Lower lobe of right lung (tissue), 2 donors: Measurements from ENCODE around the gene TBL1X. TPM values are rescaled to one million over a fixed set of nuclear protein-coding genes. Genes with fewer than 3 reads are reported as not detected.

Experiments
- ATAC-seq, 2 donors: fragments of 200-7000 bp; cut with Tn5 transposase; one replicate each; pipeline ENCODE4 v1.9.1; 2020 to 2022; ENCODE audit warnings: mild to moderate bottlenecking in 2 of 2, moderate library complexity in 2 of 2
- DNase-seq: peaks from one replicate; pipeline ENCODE4 v3.0.0-alpha.2; 2020
- H3K27ac ChIP-seq: fragments of 200-600 bp; one replicate; pipeline ENCODE4 v1.8.0; 2022
- H3K27me3 ChIP-seq: fragments of 200-600 bp; one replicate; pipeline ENCODE4 v1.8.0; 2022; ENCODE audit warnings: low read depth
- H3K36me3 ChIP-seq: fragments of 200-600 bp; one replicate; pipeline ENCODE4 v1.8.0; 2022; ENCODE audit warnings: mild to moderate bottlenecking
- H3K4me1 ChIP-seq: fragments of 200-600 bp; one replicate; pipeline ENCODE4 v1.8.0; 2022
- H3K4me3 ChIP-seq: fragments of 200-600 bp; one replicate; pipeline ENCODE4 v1.8.0; 2022; ENCODE audit warnings: mild to moderate bottlenecking
- H3K9me3 ChIP-seq: fragments of 200-600 bp; one replicate; pipeline ENCODE4 v1.8.0; 2022
- CTCF ChIP-seq: fragments of 200-600 bp; IDR thresholded peaks from one replicate; pipeline ENCODE4 v1.8.0; 2022; ENCODE audit warnings: antibody characterized with exemption, mild to moderate bottlenecking
- intact Hi-C: fragments of 100-400 bp; cut with DNase I; formaldehyde crosslinking; loops from one replicate; pipeline ENCODE4 v1.11.0; 2022
- total RNA-seq: library from RNA; stranded (reverse); fragmentation: NEBNext Ultra II Directional; extraction: Animal tissue kit (Norgen Biotek cat#: 25700); gene quantifications from one replicate; pipeline ENCODE4 v1.2.1, GENCODE V29; 2021
- donor health status: DM: no; HTN: yes; CAD: no; lungs with severe emphysema.

The TBL1X gene
- total RNA-seq, 1 donor from 2014 or later = 21.4 TPM

GRCh38 chrX:9522378-9523155 is 57.7 kb downstream of the TBL1X start:
- no peak for TF ChIP-seq CTCF
- intact Hi-C loops = no loop called here
- H3K27me3 ChIP-seq = no peaks in the 10 kb centered on the region
- no peak overlapping the region for H3K27ac ChIP-seq
- H3K9me3 ChIP-seq = no peaks in the 10 kb centered on the region
- ATAC-seq (no peak), DNase-seq (no peak)
- H3K4me3 ChIP-seq = no peak overlapping the region
- H3K4me1 ChIP-seq = no peaks in the 10 kb centered on the region
- no peaks in the 10 kb centered on the region for H3K36me3 ChIP-seq

- Histone ChIP-seq H3K27ac (no peak overlapping the region), H3K4me1 (no peaks in the 10 kb centered on the region), H3K9me3 (no peaks in the 10 kb centered on the region), H3K4me3 (no peak overlapping the region), H3K27me3 (no peaks in the 10 kb centered on the region), H3K36me3 (no peaks in the 10 kb centered on the region)
- TF ChIP-seq CTCF = no peak
- ATAC-seq (no peak), DNase-seq (no peak)
- intact Hi-C loops = no loop called here
Measured at GRCh38 chrX:9525511-9526248, 60.8 kb downstream of the TBL1X start.

- intact Hi-C loops = no loop called here
- Histone ChIP-seq H3K27ac (no peak overlapping the region), H3K27me3 (no peaks in the 10 kb centered on the region), H3K4me3 (no peak overlapping the region), H3K4me1 (no peaks in the 10 kb centered on the region), H3K36me3 (no peaks in the 10 kb centered on the region), H3K9me3 (no peaks in the 10 kb centered on the region)
- DNase-seq (no peak), ATAC-seq (no peak)
- no peak for TF ChIP-seq CTCF
Measured at GRCh38 chrX:9526965-9527364, 62.1 kb downstream of the TBL1X start.

GRCh38 chrX:9528498-9528897 is 63.6 kb downstream of the TBL1X start:
- Histone ChIP-seq H3K27me3 (no peaks in the 10 kb centered on the region), H3K4me3 (no peak overlapping the region), H3K9me3 (no peaks in the 10 kb centered on the region), H3K36me3 (no peaks in the 10 kb centered on the region), H3K27ac (no peak overlapping the region), H3K4me1 (no peaks in the 10 kb centered on the region)
- intact Hi-C loops = no loop called here
- DNase-seq = no peak
- ATAC-seq = no peak
- no peak for TF ChIP-seq CTCF

- no peaks in the 10 kb centered on the region for H3K36me3 ChIP-seq
- intact Hi-C loops = no loop called here
- H3K4me3 ChIP-seq = no peak overlapping the region
- H3K9me3 ChIP-seq = no peaks in the 10 kb centered on the region
- no peak for ATAC-seq
- H3K4me1 ChIP-seq = no peaks in the 10 kb centered on the region
- no peak for DNase-seq
- TF ChIP-seq CTCF = no peak
- no peak overlapping the region for H3K27ac ChIP-seq
- H3K27me3 ChIP-seq = no peaks in the 10 kb centered on the region
Measured at GRCh38 chrX:9529223-9529622, 64.4 kb downstream of the TBL1X start.
